ENCODE data around the gene DPT.

Gene DPT

GRCh38 chr1:168767894-168768584 lies 39.0 kb upstream of the DPT start:
- ChIA-PET POLR2A (no interaction called here), CTCF (no interaction called here)
- no peak for DNase-seq (ENCODE audit: extremely low spot score)
- TF ChIP-seq SUZ12 (IDR thresholded peaks at IDR 0.05) (no peak), FOXM1 (IDR thresholded peaks at IDR 0.05; ENCODE audit: borderline replicate concordance) (no peak), ARNT (IDR thresholded peaks at IDR 0.05) (no peak), TARDBP (IDR thresholded peaks at IDR 0.05) (no peak), FOXK2 (IDR thresholded peaks at IDR 0.05) (no peak), NFRKB (IDR thresholded peaks at IDR 0.05) (no peak), ZNF384 (IDR thresholded peaks at IDR 0.05) (no peak), CTBP1 (IDR thresholded peaks at IDR 0.05; ENCODE audit: borderline replicate concordance) (no peak), FOXA1 (IDR thresholded peaks at IDR 0.05) (no peak), HDGF (IDR thresholded peaks at IDR 0.05; ENCODE audit: borderline replicate concordance) (no peak), SP1 (IDR thresholded peaks at IDR 0.05) (no peak), ELF4 (IDR thresholded peaks at IDR 0.05) (no peak), LEF1 (IDR thresholded peaks at IDR 0.05; ENCODE audit: borderline replicate concordance) (no peak), BHLHE40 (IDR thresholded peaks at IDR 0.05; ENCODE audit: borderline replicate concordance) (no peak), L3MBTL2 (conservative IDR thresholded peaks at IDR 0.05) (no peak)
- TF ChIP-seq, protein P1, sequence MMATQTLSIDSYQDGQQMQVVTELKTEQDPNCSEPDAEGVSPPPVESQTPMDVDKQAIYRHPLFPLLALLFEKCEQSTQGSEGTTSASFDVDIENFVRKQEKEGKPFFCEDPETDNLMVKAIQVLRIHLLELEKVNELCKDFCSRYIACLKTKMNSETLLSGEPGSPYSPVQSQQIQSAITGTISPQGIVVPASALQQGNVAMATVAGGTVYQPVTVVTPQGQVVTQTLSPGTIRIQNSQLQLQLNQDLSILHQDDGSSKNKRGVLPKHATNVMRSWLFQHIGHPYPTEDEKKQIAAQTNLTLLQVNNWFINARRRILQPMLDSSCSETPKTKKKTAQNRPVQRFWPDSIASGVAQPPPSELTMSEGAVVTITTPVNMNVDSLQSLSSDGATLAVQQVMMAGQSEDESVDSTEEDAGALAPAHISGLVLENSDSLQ (IDR thresholded peaks at IDR 0.05) = no peak

DNA sequence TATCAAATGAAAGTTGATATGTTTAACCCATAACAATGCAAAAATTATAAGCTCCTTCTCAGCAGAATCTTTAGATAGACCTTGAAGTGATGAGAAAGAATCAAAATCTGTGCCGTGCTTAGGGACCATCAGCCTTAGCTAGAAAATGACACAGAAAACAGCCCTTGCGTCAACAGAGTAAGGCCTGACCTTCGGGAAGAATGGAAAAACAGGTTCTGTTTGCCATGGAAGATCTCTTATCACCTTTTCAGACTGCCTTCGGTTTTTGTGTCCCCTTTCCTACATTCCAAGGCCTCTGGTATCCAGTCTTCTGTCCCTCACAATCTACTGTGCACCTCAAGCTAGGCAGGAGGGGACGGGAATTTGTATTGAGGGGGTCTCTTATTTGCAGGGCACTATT lies 37.6 kb upstream of the DPT start:
- no peak for DNase-seq (ENCODE audit: extremely low spot score)
- TF ChIP-seq FOXA1 (IDR thresholded peaks at IDR 0.05) (no peak), FOXM1 (IDR thresholded peaks at IDR 0.05; ENCODE audit: borderline replicate concordance) (no peak), L3MBTL2 (conservative IDR thresholded peaks at IDR 0.05) (no peak), BHLHE40 (IDR thresholded peaks at IDR 0.05; ENCODE audit: borderline replicate concordance) (no peak), ZNF384 (IDR thresholded peaks at IDR 0.05) (no peak), SUZ12 (IDR thresholded peaks at IDR 0.05) (no peak), ARNT (IDR thresholded peaks at IDR 0.05) (no peak), HDGF (IDR thresholded peaks at IDR 0.05; ENCODE audit: borderline replicate concordance) (no peak), CTBP1 (IDR thresholded peaks at IDR 0.05; ENCODE audit: borderline replicate concordance) (no peak), FOXK2 (IDR thresholded peaks at IDR 0.05) (no peak), NFRKB (IDR thresholded peaks at IDR 0.05) (no peak), TARDBP (IDR thresholded peaks at IDR 0.05) (no peak), SP1 (IDR thresholded peaks at IDR 0.05) (no peak), LEF1 (IDR thresholded peaks at IDR 0.05; ENCODE audit: borderline replicate concordance) (no peak), ELF4 (IDR thresholded peaks at IDR 0.05) (no peak)
- TF ChIP-seq, protein P1 (IDR thresholded peaks at IDR 0.05) = no peak
- ChIA-PET POLR2A (no interaction called here), CTCF (no interaction called here)

GRCh38 chr1:168763031-168763430 lies 34.0 kb upstream of the DPT start:
- no peak for DNase-seq (ENCODE audit: extremely low spot score)
- POLR2A ChIA-PET = no interaction called here
- CTCF ChIA-PET = interaction anchor here (0.6 to 0.7 kb wide), 2 partner anchors 46 to 127 kb away, joined by 3 read pairs; no protein-coding TSS in a partner anchor
- TF ChIP-seq HDGF (IDR thresholded peaks at IDR 0.05; ENCODE audit: borderline replicate concordance) (no peak), NFRKB (IDR thresholded peaks at IDR 0.05) (no peak), LEF1 (IDR thresholded peaks at IDR 0.05; ENCODE audit: borderline replicate concordance) (no peak), FOXA1 (IDR thresholded peaks at IDR 0.05) (no peak), CTBP1 (IDR thresholded peaks at IDR 0.05; ENCODE audit: borderline replicate concordance) (no peak), TARDBP (IDR thresholded peaks at IDR 0.05) (no peak), ELF4 (IDR thresholded peaks at IDR 0.05) (no peak), L3MBTL2 (conservative IDR thresholded peaks at IDR 0.05) (no peak), FOXM1 (IDR thresholded peaks at IDR 0.05; ENCODE audit: borderline replicate concordance) (no peak), ARNT (IDR thresholded peaks at IDR 0.05) (no peak), ZNF384 (IDR thresholded peaks at IDR 0.05) (no peak), SUZ12 (IDR thresholded peaks at IDR 0.05) (no peak), BHLHE40 (IDR thresholded peaks at IDR 0.05; ENCODE audit: borderline replicate concordance) (no peak), SP1 (IDR thresholded peaks at IDR 0.05) (no peak), FOXK2 (IDR thresholded peaks at IDR 0.05) (no peak)
- TF ChIP-seq, protein P1 (IDR thresholded peaks at IDR 0.05) = no peak

GRCh38 chr1:168762473-168762872 lies 33.5 kb upstream of the DPT start:
- TF ChIP-seq ARNT (IDR thresholded peaks at IDR 0.05) (no peak), L3MBTL2 (conservative IDR thresholded peaks at IDR 0.05) (no peak), ZNF384 (IDR thresholded peaks at IDR 0.05) (no peak), TARDBP (IDR thresholded peaks at IDR 0.05) (no peak), HDGF (IDR thresholded peaks at IDR 0.05; ENCODE audit: borderline replicate concordance) (no peak), FOXK2 (IDR thresholded peaks at IDR 0.05) (no peak), ELF4 (IDR thresholded peaks at IDR 0.05) (no peak), FOXM1 (IDR thresholded peaks at IDR 0.05; ENCODE audit: borderline replicate concordance) (no peak), SUZ12 (IDR thresholded peaks at IDR 0.05) (no peak), SP1 (IDR thresholded peaks at IDR 0.05) (no peak), FOXA1 (IDR thresholded peaks at IDR 0.05) (no peak), BHLHE40 (IDR thresholded peaks at IDR 0.05; ENCODE audit: borderline replicate concordance) (no peak)
- TF ChIP-seq, protein P1 (IDR thresholded peaks at IDR 0.05) = no peak
- ChIA-PET POLR2A (no interaction called here), CTCF (no interaction called here)
- no peak for DNase-seq (ENCODE audit: extremely low spot score)

GRCh38 chr1:168760781-168761180 lies 31.8 kb upstream of the DPT start:
- ChIA-PET CTCF (no interaction called here), POLR2A (no interaction called here)

More at GRCh38 chr1:168760781-168761180, 31.8 kb upstream of the DPT start:
- no peak for TF ChIP-seq ZNF384 (IDR thresholded peaks at IDR 0.05)
- TF ChIP-seq ELF4 (IDR thresholded peaks at IDR 0.05) = no peak
- TF ChIP-seq L3MBTL2 (conservative IDR thresholded peaks at IDR 0.05) = no peak
- TF ChIP-seq HDGF (IDR thresholded peaks at IDR 0.05; ENCODE audit: borderline replicate concordance) = no peak
- no peak for TF ChIP-seq ARNT (IDR thresholded peaks at IDR 0.05)
- TF ChIP-seq, protein P1 (IDR thresholded peaks at IDR 0.05) = no peak
- no peak for DNase-seq (ENCODE audit: extremely low spot score)

Measured in HEK293T (cell line).